ENCODE measurements around the gene JAKMIP3.

DNA sequence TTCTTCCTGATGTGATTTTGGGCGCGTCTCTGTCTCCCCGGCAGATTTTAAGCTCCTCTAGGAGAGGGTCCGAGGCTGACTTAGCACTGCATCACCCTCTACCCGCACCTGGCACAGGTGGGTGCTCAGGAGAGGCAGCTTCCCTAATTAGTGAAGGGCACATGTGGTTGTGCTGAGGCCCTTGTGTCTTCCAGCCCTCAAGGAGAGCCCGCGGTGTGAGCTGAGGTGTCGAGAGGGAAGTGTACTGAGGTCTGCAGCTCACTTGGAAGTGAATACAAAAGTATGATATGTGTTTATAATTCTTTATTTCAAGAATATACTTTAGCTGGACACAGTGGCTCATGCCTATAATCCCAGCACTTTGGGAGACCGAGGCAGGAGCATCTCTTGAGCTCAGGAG lies 20.4 kb upstream of the JAKMIP3 start:
- TF ChIP-seq NFRKB (IDR thresholded peaks at IDR 0.05) (no peak), LEF1 (IDR thresholded peaks at IDR 0.05; ENCODE audit: borderline replicate concordance) (no peak), BHLHE40 (IDR thresholded peaks at IDR 0.05; ENCODE audit: borderline replicate concordance) (no peak)

All from HEK293T (cell line).